Measurements from ENCODE around the gene GPATCH11.

DNA sequence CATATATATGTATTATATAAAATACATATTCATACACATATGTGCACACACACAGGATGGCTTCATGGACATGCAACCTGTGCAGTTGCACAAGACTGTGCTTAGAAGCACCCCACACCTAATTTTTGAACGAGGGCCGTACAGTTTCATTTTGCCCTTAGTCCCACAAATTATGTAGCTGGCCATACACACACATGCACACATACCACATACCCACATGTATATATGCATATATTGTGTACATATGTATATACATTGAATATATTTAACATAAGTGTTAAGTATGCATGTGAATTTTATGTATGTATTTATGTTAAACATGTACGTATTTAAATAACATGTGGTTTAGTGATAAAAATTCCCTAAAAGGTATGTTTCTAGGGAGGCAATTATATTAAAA is 18.3 kb downstream of the GPATCH11 start:
- TF ChIP-seq, protein P1, sequence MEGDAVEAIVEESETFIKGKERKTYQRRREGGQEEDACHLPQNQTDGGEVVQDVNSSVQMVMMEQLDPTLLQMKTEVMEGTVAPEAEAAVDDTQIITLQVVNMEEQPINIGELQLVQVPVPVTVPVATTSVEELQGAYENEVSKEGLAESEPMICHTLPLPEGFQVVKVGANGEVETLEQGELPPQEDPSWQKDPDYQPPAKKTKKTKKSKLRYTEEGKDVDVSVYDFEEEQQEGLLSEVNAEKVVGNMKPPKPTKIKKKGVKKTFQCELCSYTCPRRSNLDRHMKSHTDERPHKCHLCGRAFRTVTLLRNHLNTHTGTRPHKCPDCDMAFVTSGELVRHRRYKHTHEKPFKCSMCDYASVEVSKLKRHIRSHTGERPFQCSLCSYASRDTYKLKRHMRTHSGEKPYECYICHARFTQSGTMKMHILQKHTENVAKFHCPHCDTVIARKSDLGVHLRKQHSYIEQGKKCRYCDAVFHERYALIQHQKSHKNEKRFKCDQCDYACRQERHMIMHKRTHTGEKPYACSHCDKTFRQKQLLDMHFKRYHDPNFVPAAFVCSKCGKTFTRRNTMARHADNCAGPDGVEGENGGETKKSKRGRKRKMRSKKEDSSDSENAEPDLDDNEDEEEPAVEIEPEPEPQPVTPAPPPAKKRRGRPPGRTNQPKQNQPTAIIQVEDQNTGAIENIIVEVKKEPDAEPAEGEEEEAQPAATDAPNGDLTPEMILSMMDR (IDR thresholded peaks at IDR 0.05), result no peak
- no peak for TF ChIP-seq POLR2A (IDR thresholded peaks at IDR 0.05)
- no peak for TF ChIP-seq EP300 (IDR thresholded peaks at IDR 0.05)
